ENCODE measurements around the gene PSMD14. TPM values are rescaled to one million over a fixed set of nuclear protein-coding genes. Genes with fewer than 3 reads are reported as not detected.

The PSMD14 gene
- total RNA-seq, 6 donors from 2014 or later = 18.9 to 56.2 (median 34.8) TPM

GRCh38 chr2:161386228-161386824, 78.1 kb downstream of the PSMD14 start:
- Histone ChIP-seq H3K27ac (no peak overlapping the region), H3K4me1 (no peaks in the 10 kb centered on the region), H3K4me3 (no peak overlapping the region), H3K9me3 (no peaks in the 10 kb centered on the region), H3K36me3 (peaks cover 0 to 4% (median 0%) of the 10 kb centered on the region in 4 donors), H3K27me3 (no peaks in the 10 kb centered on the region)
- WGBS, 2 donors = 95 to 97% methylated on average over 2 of the region's 2 CpGs
- no peak for DNase-seq
- no peak for ATAC-seq (ENCODE audit: low FRiP score in 2 of 2)
- TF ChIP-seq CTCF (IDR thresholded peaks at IDR 0.05) (no peak), EP300 (IDR thresholded peaks at IDR 0.05) (no peak), POLR2AphosphoS5 (IDR thresholded peaks at IDR 0.05) (no peak), POLR2A (IDR thresholded peaks at IDR 0.05) (no peak)

- Histone ChIP-seq H3K9me3 (no peaks in the 10 kb centered on the region), H3K4me1 (no peaks in the 10 kb centered on the region), H3K27me3 (no peaks in the 10 kb centered on the region), H3K4me3 (no peak overlapping the region), H3K36me3 (peaks cover 0 to 9% (median 0%) of the 10 kb centered on the region in 4 donors), H3K27ac (no peak overlapping the region)
- WGBS, 2 donors = 71 to 84% methylated on average over 2 of the region's 2 CpGs
- DNase-seq (no peak), ATAC-seq (ENCODE audit: low FRiP score in 2 of 2) (no peak)
- no peak for TF ChIP-seq POLR2AphosphoS5 (IDR thresholded peaks at IDR 0.05)
- TF ChIP-seq EP300 (IDR thresholded peaks at IDR 0.05) = no peak
- TF ChIP-seq CTCF (IDR thresholded peaks at IDR 0.05) = no peak
- TF ChIP-seq POLR2A (IDR thresholded peaks at IDR 0.05) = no peak
These were observed 80.0 kb downstream of the PSMD14 start for GRCh38 chr2:161388146-161388779.

- no peak overlapping the region for H3K27ac ChIP-seq
- ATAC-seq (ENCODE audit: low FRiP score in 2 of 2) (no peak), DNase-seq (no peak)
- H3K27me3 ChIP-seq = no peaks in the 10 kb centered on the region
- WGBS, 2 donors = 90 to 93% methylated on average over 4 of the region's 4 CpGs
- no peaks in the 10 kb centered on the region for H3K4me1 ChIP-seq
- H3K36me3 ChIP-seq = peaks cover 0 to 26% (median 17%) of the 10 kb centered on the region in 4 donors
- no peak overlapping the region for H3K4me3 ChIP-seq
- TF ChIP-seq CTCF (IDR thresholded peaks at IDR 0.05) = no peak
- no peak for TF ChIP-seq POLR2A (IDR thresholded peaks at IDR 0.05)
- TF ChIP-seq POLR2AphosphoS5 (IDR thresholded peaks at IDR 0.05) = no peak
- TF ChIP-seq EP300 (IDR thresholded peaks at IDR 0.05) = no peak
- H3K9me3 ChIP-seq = no peaks in the 10 kb centered on the region
These were observed 83.7 kb downstream of the PSMD14 start for GRCh38 chr2:161391737-161392506.

GRCh38 chr2:161400076-161400475, 91.9 kb downstream of the PSMD14 start:
- ATAC-seq (ENCODE audit: low FRiP score in 2 of 2) = no peak
- 96 to 97% methylated on average over 2 of the region's 2 CpGs for whole genome bisulfite sequencing, 2 donors
- H3K4me1 ChIP-seq = no peaks in the 10 kb centered on the region
- no peak for DNase-seq
- TF ChIP-seq POLR2AphosphoS5 (IDR thresholded peaks at IDR 0.05) (no peak), EP300 (IDR thresholded peaks at IDR 0.05) (no peak), CTCF (IDR thresholded peaks at IDR 0.05) (no peak), POLR2A (IDR thresholded peaks at IDR 0.05) (no peak)
- H3K36me3 ChIP-seq = peaks cover 0 to 43% (median 19%) of the 10 kb centered on the region in 4 donors
- H3K27ac ChIP-seq = no peak overlapping the region
- no peaks in the 10 kb centered on the region for H3K27me3 ChIP-seq
- H3K4me3 ChIP-seq = no peak overlapping the region
- H3K9me3 ChIP-seq = no peaks in the 10 kb centered on the region

Measured in upper lobe of left lung (tissue), 6 donors.